HG03108 (cell line): Measurements from ENCODE around the gene PDLIM3.
"Not testable (repeated sequence)": the region's sequence is repeated elsewhere in the genome, so short reads cannot be mapped to it uniquely, and the experiment has no call there.

ENCODE experiments used
- ATAC-seq: cut with Tn5 transposase; IDR thresholded peaks from one replicate; pipeline ENCODE4 v1.9.1; 2021; ENCODE audit warnings: moderate library complexity; ENCODE audit not compliant: unreplicated experiment

The PDLIM3 gene

DNA sequence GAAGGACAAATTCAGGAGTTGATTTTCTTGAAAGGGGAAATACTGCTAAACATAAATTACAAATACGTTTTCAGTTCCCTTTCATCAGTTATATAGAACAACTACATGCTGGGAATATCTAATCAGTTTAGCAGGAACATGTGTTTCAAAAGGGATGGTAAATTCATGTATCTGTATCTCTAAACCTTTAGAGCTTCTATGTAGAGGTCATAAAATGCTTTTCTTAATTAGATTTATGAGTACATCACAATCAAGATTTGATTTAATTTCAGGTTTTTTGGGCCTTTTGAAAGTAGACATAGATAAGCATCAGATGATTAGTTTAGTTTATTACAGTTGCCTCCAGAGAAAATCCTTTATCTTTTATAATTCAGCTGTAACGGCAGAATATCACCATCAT, 12.9 kb downstream of the PDLIM3 start:
- no peak for ATAC-seq

DNA sequence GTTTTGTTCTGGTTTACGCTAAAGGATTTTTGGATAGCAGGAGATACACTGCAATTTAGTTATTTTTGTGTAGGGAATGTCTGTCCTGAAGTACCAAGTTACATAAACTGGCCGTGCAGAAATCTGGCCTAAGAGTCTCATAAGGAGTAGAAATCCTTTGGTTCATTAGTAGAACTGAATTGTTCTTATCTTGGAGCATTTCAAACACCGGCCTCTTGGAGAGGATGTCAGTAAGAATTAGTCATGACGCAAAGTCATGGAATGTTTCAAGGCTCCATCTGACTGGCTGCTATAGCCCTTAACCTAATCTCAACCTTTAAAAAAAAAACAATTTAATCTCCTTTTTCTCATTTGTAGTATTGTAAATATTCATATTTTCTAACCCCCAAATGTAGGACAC, 15.2 kb downstream of the PDLIM3 start:
- no peak for ATAC-seq

DNA sequence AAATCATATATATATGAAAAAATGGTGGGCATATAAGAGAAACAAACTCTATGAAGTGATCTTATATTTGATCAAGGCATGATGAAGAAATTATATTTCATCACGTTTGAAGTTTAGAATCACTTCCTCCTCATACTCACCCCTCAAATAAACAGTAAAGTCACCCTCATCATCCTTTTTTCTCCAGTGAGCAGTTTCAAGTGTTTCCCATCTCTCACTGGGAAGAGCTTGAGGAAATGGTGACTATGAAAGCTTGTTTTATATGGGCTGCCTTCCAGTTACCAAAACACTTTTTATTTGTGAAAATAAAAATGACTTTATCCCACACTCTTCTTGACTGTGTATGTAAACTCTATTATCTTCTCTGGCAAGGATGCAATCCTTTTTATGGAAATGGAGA, 16.8 kb downstream of the PDLIM3 start:
- ATAC-seq: no peak

DNA sequence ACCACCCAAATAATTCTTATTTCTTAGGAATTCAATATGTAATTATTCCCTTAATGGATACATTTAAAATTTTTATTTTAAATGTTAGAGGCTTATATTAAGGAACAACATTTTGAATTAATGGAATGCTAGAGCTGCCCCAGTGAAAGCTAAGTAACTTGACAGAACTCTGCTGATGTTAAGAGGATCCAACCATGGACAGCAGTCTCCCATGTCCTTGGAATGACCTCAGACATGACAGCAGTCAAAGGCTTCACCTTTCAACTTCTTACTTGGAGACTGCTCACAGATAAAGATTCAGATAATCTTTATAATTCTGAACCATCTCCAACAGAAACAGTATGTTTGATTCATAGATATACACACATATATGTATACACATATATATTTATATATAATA, 17.2 kb downstream of the PDLIM3 start:
- no peak for ATAC-seq

DNA sequence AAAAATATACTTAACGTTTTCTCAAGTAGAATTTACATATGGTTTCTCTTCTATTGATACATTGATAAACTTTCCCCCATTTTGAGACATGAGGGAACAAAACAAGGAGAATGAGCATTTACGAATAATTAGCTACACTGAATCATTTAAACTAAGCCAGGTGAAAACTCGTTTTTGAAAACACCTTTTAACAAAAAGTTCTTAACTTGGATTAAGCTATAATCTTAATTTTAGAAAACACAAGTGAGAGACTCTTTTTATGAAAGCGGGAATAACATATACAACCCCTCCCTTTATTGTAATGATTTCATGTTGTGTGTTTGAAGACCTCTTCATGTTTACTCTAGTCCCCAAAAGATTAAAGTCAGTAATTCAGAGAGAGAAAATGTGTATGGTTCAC, 20.1 kb downstream of the PDLIM3 start:
- ATAC-seq: no peak

DNA sequence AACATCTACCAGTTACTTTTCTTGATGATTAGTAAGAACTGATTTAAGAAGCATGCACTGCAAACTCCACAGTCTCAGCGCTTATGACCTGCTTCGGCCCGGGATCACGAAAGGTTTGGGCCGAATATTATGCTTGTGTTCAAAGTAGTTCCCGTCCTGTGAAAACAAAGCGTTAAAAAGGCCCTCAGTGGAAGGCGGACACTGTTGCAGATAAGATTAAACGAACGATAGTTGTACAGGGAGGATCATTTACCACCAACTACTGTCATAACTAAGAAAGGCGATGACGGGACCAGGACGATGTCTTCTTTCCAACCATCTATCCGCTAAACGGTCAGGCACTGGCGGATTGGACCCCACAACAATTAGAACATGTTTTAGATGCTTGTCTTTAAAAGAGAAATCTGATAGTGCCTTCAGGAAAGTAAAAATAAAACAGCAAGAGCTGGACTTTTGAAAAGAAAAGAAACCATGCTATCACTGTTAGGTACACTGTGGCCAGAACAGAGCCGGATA, 21.1 kb downstream of the PDLIM3 start:
- ATAC-seq: no peak

DNA sequence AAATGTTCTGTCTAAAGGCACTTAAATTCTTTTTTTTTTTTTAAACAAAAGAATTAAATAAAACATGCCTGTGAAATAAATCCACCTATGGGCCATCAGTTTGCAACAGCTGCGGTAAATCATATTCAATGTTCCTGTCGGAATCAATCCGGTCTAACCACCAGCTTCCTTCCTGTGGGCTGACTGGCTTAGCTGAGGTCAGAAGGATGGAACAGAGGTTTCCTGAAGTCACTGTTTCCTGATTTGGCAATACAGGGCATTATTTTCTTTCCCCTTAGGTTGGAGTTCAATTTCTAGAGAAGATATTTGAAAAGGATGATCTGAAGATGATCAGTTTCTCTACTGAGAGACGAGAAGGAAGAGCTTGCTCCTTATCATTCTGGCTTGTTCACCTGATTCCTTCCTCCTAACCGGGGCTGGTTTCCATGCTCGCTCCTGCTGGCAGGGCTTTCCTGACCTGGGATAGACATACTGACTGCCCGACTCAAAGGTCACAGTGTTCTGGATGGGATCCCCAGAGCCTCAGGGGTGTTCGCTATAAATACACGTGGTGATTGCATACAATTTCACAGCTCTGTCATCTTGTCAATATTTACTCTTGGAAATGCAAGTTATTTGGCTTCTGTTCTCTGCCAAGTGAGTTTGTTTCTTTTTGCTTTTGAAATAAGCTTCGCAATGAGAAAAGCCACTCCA, 21.7 kb downstream of the PDLIM3 start:
- no peak for ATAC-seq

DNA sequence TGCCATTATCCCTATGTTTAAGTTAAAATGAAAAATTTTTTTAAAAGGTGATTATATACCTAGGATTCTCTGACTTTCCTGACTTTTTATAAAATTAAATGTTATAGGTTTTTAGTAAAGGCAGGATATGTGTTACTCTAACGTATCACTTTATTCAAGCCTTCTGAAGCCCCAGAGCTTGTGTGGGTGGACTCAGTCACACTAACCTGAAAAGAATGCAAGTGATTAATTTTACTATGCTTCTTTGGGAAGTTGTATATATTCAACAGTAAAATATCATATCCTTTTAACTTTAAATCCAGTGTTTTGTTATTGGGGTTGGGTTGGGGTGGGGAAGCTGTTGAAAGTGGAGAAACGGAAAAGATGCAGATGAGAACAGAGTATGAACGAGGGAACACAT, 22.8 kb downstream of the PDLIM3 start:
- no peak for ATAC-seq

DNA sequence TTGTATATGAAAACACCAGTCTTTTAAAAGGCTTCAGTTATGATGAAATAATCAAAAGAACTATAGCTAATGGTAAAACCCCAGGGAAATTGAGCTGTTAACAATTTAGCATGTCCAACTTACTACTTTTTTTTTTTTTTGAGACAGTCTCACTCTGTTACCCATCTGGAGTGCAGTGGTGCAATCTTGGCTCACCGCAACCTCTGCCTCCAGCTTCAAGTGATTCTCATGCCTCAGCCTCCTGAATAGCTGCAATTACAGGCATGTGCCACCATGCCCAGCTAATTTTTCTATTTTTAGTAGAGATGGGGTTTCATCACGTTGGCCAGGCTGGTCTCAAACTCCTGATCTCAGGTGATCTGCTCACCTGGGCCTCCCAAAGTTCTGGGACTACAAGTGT, 24.1 kb downstream of the PDLIM3 start:
- not testable (repeated sequence) for ATAC-seq

DNA sequence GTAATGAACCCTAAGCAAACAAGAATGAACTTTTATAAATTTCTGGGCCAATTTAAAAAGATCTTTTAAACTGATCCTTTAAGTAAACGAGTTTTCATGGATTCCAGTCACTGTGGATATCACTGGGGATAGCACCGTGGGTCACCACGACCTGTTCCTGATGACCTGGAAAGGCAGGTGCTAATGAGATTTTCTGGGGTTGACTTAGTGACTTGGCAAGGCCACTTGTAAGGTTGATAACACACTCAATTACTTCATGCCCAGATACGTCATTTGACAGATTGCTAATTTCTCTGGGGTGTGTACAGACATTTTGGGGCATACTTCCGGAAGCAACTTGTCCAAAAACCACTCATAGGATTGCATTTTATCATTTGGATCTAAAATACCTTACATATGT, 24.5 kb downstream of the PDLIM3 start:
- no peak for ATAC-seq

DNA sequence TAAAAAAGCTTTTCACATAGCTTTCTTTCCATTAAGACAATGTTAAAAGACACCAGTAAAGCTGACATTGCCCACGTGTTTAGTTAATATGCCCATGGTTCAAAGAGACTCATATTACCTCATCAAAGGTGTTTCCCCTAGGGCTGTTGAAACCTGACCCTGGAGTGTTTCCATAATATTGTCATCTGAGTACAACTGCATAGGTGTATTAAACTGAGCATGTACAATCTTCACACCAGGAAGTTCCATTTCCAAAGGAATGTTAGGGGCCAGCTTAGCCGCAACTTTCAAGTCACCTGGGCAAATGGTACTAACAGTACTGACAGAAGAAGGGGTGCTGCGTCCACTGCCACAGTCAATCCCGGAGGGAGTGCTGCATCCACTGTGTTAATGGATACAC, 27.1 kb downstream of the PDLIM3 start:
- ATAC-seq: no peak

DNA sequence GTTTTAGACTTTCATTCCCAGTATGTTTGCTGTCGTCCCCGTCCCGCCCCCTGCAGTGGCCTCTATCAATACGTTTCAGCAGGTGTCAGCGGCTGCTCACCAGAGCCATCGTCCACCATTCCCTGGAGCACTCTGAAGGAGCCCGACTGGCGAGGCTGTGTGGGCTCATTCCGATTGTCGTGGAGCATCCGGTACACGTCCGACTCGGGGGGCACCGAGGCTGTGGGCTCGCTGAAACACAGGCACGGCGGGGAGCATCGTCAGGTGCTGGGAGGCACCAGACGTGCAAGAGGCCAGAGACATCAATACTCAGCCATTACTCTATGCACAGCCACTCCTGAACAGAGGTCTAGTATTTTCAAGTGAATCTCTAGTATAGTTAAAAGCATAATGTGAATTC, 28.9 kb downstream of the PDLIM3 start:
- ATAC-seq: no peak

DNA sequence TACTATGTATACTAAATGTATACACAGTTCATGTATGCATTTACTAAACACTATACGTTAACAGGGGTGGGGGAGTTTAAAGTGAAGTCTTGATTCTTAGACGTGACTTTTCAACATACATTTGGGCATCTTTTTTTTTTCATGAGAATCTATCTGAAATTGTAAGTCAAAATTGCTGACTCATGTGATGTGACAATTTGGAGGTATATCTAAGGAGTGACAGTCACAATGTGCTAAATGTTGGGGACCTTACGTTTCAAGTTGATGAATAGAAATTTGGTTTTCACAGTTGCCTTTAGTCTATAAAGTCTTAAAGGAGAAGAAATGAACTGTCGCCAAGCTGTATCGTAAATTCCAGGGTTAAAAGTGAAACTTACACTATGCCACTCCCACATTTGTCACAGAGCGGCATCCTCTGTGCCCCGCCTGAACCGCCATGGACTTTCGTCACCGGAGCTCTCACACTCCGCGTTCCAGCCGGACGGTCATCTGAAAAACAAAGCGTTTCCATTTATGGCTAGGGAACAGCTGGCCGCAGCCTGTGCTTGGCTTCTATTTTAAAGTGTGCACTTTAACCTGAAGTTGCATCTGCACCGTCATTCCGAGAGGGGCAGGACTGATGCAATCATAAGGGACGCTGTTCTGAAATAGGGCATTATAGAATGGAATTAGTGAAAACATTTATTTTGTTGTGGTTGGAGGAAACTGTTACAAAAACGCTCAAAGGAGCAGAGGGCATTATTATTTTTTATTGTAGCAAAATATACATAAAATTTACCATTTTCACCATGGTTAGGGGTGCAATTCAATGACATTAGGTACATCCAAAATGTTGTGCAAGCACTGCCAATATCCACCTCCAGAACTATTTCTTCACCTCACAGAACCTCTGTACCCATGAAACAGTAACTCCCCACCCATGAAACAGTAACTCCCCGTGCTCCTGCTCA, 30.9 kb downstream of the PDLIM3 start:
- ATAC-seq: no peak

DNA sequence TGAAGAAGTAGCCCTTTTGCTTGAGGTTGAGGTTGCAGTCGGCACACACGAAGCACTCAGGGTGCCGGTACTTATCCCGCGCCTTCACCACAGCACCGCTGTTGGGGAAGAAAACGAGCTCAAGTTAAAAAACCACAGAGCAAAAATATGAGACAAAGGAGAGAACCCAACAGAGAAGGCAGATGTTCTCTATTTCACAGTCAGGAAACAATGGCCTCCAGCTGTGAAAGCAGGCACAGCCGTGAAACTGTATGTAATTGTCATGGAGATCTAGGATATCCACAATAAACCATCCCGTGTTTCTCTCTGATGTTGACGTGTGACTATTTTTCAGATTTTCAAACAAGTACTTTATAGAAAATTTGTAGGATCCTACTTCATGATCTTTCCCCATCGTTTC, 32.9 kb downstream of the PDLIM3 start:
- no peak for ATAC-seq

DNA sequence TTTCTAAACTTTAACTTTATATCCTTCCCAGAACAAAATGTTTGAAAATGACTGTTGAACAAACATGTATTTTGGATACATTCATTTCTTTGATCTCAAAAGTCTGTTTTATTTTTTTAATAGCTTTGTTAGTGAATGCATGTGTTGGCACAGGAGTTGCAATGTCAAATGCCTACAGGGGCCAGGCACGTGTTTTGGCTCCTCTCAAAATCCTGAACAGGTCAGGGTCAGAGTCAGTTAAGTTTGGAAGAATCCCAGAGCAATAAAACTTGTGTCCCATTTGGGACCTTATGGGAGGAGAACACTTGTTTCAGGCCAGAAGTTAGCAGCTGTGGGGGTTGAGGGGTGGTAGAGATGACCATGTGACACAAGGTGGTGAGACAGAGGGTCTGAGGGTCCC, 34.7 kb downstream of the PDLIM3 start:
- no peak for ATAC-seq

DNA sequence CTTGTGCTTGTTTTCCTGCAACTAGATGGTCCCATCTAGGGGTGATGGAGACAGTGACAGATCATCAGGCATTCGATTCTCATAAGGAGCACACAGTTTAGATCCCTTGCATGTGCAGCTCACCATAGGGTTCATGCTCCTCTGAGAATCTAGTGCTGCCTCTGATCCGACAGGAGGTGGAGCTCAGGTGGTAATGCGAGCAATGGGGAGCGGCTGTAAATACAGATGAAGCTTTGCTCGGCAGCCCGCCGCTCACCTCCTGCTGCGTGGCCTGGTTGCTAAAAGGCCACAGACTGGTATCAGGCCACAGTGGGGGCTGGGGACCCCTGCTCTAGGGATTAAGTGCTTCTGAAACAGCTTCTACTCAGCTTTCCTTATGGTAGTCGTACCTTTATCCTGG, 35.3 kb downstream of the PDLIM3 start:
- no peak for ATAC-seq

DNA sequence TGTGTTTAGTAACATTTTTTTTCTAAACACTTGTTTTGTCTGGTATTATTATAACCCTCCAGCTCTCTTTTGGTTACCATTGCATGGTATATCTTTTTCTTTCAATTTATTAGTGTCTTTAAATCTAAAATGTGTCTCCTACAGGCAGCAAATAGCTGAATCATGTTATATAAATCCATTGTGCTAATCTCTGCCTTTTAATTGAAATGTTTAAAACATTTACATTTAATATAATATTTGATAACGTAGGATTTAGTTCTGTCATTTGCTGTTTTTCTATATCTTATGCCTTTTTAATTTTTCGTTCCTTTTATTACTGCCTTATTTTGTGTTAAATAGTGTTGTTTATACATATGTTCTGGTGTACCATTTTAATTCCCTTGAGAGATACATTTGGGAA, 46.7 kb downstream of the PDLIM3 start:
- no peak for ATAC-seq

DNA sequence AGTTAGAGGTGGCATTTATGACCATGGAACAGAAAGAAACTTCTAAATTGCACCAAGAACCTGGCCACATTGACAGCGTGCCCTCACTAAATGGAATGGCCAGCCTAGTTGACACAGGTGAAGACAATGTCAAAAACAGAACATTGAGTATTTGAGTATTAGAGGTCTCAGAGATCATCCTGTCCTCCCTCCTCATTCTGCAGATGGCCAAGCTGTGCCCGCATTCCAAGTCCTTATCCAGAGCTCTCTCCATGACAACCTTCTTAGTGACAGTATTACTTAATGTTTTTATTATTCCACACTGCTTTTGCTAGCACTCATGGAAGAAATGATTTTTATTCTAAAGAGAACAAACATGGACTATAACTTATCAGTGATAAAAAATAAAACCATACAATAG, 53.9 kb downstream of the PDLIM3 start:
- no peak for ATAC-seq

DNA sequence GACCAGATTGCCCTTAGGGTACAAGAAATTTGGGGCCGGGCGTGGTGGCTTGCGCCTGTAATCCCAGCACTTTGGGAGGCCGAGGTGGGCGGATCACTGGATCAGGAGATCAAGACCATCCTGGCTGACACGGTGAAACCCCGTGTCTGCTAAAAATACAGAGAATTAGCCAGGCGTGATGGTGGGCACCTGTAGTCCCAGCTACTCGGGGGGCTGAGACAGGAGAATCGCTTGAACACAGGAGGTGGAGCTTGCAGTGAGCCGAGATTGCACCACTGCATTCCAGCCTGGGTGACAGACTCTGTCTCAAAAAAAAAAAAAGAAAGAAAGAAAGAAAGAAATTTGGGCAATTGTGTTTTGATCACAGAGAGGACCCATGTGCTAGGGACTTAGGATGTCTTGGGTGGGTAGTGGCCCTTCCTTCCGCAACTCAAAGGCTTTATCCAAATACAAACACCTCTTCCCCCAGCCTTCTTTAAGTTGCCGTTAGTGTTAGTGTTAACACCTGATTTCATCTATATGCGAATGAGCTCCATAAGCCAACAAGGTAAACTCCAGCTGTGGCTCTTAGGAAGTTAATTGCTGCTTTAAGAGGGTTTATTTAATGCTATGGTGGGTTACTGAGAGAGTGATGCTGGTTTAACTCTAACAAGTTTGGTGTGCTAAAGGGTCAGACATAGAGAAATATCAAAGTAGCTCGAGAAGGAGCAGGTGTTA, 55.1 kb downstream of the PDLIM3 start:
- no peak for ATAC-seq

DNA sequence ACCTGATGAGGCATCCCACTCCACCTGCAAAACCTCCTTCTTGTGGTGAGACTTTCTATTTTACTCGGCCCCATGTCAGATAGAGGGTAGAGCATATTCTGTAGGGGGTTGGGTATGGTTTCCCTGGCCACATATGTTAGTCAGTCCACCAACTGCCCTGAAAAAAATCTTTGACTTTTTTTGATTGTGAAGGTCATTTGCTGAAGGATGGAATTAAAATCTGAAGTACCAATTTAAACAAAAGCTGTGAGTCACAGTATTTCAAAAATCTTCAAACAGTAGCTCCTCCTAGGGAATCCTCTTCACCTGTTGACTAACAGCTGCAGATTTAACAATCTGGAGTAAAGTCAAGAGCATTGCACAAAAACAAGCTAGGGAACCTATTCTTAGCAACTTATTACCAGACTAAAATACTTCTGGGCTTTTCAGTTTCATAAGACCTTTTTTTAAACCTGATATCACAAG, 55.8 kb downstream of the PDLIM3 start:
- ATAC-seq: peak; percentile 91

DNA sequence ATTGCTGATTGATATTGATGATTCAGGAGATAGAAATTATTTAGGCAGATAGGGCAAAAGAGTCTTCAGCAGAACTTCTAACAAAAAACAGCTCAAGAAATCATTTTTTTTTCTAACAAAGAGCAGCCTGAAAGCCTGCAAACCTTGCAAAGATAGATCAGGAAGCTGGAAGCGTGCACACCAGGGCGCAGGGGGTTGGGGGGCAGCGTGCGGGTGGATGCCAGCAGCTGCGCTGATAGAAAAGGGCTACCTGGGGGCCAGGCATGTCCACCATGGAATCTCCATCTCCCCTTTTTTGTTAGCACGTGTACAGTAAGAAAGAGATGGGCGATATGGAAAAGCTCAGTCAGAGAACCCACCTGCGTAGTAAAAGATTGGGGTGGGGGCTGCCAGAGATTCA, 62.1 kb downstream of the PDLIM3 start:
- no peak for ATAC-seq
